Posterior cingulate gyrus (tissue), 11 donors: Measurements from ENCODE around the gene SLC38A8.
A peak's percentile ranks its signal among the peaks of the same experiment; 100 is the strongest.

Source experiments
- DNase-seq, 10 donors: peaks; one replicate each; pipeline versions ENCODE4 v3.0.0 to v3.0.0-alpha.2; 2020 to 2021; ENCODE audit warnings: mixed read lengths in 3 of 10
- intact Hi-C: fragments of 100-400 bp; cut with DNase I; formaldehyde crosslinking; loops from one replicate; pipeline ENCODE4 v1.15.1; 2023

Gene SLC38A8

GRCh38 chr16:84036982-84037425 lies 5.6 kb downstream of the SLC38A8 start:
- peak in 1 of 10 donors; percentile 65 for DNase-seq
- intact Hi-C loops = no loop called here

DNA sequence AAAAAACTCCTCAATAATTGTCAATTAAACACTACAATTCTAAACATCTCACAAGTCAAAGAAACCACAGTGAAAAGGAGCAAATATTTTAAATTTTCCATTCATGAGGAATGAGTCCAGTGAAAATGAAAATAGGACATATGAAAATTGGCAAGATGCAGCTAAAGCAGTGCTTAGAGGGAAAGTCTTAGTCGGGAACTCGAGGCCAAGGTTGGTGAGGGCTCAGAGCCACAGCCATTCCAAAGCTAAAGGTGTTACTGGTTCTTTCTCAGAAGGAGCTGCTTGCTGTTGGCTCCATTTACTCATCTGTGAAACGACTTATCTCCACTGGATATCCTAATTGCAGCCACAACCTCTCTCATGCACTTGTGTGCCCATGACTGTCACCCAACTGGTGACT lies 6.5 kb downstream of the SLC38A8 start:
- DNase-seq = peak in 1 of 10 donors; percentile 5
- intact Hi-C loops = no loop called here

DNA sequence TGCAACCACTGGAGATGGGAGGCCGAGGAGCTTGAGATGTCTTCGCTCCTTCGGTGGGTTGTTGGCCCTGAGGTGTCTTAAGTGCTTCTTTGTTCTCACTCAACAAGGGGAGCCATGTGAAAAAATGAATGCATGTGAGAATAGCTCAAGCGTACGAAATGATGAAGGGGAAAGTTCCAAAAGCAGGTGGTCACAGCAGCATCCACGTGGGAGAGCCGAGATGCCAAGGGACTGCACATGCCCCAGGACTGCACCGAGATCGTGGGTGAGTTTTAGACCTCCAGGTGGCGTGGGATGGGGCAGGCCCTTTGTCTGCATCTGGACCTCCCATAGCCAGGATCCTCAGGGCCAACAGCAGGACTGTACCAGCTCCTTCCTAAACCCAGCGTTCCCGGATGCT lies 8.1 kb downstream of the SLC38A8 start:
- peak in 1 of 10 donors; percentile 19 for DNase-seq
- intact Hi-C loops = no loop called here

- DNase-seq = peak in 2 of 10 donors; percentile 56 to 73
- intact Hi-C loops = no loop called here
Observed at GRCh38 chr16:84033251-84034195, 9.1 kb downstream of the SLC38A8 start.

GRCh38 chr16:84032458-84033178 lies 10.0 kb downstream of the SLC38A8 start:
- peak in 1 of 10 donors; percentile 2 for DNase-seq
- intact Hi-C loops = no loop called here

DNA sequence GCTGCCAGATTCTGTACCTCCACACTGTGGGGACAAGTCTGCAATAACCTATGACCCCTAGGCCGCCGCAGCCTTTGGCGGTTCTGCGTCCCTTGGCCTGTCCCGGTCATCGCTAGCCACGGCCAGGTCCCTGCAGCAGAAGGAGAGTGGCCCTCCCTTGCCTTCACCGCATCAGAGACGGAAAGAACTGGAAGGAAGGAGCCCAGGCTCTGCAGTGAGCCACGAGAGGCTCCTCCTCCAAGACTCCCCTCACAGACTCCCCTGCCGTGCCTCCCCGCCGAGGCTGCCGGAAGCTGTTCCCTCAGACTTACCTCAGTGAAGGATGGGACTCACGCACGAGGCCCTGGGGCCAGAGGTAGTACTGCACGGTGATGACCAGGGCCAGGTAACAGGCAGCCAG lies 11.0 kb downstream of the SLC38A8 start:
- DNase-seq = no peak
- intact Hi-C loops = no loop called here

DNA sequence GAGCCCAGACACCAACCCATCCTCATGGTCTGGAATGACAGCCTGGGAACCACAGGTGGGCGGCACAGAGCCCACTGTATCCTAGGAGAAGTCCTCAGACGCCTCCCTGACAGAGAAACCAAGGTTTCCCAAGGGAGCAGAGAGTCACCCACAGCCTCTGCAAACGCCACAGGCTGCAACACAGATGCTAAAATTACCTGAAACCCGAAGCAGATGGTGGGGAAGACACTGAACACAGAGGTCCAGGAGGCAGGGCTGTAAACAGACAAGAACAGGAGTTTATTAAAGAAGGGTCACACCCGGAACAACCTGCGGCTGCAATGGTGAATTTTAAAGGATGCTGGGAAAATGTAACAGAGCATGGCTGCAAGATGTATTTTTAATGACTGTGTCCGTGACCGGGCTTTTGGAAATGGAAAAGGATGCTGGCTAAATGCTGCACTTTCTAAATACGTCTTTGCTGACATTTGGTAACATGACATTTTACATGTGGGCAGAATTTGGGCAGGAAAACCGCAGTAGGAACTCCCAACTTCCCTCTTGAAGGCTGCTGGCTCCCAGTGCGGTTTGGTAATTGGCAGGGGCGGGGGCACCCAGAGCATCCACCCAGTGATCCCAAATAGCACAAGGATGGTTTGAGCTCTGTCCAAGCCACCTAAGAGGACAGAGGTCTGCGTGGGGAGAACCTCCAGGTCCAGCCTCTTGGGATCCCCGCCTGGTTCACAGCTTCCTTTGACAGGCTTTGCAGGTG lies 13.1 kb downstream of the SLC38A8 start:
- DNase-seq = no peak
- intact Hi-C loops = no loop called here

DNA sequence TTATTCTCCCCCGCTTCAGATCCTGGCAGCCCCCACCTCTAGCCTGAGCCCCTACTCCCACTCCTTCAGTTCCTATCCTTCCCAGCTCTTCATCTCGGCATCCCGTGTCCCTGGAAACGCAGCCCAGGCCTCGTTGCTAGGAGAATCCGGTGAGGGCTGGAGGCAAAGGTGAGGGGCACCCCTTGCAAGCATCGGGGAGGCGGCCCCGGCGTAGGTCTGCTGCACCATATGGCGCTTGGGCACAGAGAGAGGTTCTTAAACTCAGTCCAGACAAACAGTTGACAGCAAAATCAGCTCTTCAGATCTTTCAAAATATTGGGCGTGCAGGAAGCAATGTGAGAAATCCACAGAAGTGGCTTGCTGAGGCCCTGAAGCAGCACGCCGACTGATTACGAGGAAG lies 15.0 kb downstream of the SLC38A8 start:
- no peak for DNase-seq
- intact Hi-C loops = no loop called here

DNA sequence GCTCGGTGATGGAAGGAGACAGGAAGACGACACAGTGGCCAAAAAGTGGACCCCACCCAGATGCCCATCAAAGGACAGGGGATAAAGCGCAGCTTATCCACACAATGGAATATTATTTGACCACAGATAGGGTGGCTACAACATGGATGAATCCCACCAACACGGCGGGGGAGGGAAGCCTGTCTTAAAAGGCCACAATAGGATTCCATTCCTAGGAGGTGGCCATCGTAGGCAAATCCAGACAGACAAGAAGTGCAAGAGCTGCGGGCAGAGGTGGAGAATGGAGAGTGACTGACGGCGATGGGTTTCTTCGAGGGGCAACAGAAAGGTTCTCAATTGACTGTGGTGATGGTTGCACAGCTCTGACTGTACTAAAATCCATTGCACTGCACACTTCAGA lies 16.0 kb downstream of the SLC38A8 start:
- DNase-seq = no peak
- intact Hi-C loops = no loop called here

DNA sequence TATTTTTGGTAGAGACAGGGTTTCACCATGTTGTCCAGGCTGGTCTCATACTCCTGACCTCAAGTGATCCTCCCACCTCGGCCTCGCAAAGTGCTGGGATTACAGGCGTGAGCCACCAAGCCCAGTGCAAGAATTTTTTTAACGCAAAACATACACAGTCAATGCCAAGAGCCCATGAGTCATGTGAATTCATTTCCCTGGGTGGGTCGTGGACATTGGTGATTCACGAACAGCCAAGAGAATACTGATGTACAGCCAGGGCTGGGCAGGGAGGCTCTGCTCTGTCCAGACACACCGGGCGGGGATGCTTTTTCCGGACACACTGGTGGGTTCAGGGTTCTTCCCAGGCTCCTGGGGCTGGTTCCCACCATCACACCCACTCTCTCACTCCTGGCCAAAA lies 17.7 kb downstream of the SLC38A8 start:
- no peak for DNase-seq
- intact Hi-C loops = no loop called here

- intact Hi-C loops = no loop called here
- no peak for DNase-seq
Observed at GRCh38 chr16:84022644-84023043, 20.0 kb downstream of the SLC38A8 start.

GRCh38 chr16:84021488-84021887 lies 21.1 kb downstream of the SLC38A8 start:
- DNase-seq = no peak
- intact Hi-C loops = no loop called here

DNA sequence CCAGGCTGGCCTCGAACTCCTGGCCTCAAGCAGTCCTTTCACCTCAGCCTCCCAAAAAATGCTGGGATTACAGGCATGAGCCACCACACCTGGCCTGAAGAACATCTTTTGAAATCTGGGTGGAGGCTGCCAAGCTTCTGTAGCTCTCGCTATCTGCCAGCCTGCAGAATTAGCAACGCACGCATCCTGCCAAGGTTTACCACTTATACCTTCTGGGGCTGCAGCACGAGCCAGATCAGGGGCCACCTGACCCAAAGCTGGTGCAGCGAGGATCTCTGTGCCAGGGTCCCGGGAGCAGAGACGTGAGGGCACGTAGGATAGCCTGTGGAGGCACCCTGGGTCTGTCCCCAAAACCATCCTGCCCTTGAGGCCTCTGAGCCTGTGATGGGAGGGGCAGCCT lies 22.2 kb downstream of the SLC38A8 start:
- DNase-seq = no peak
- intact Hi-C loops = no loop called here

- intact Hi-C loops = no loop called here
- no peak for DNase-seq
Observed at GRCh38 chr16:84018710-84019109, 23.9 kb downstream of the SLC38A8 start.

DNA sequence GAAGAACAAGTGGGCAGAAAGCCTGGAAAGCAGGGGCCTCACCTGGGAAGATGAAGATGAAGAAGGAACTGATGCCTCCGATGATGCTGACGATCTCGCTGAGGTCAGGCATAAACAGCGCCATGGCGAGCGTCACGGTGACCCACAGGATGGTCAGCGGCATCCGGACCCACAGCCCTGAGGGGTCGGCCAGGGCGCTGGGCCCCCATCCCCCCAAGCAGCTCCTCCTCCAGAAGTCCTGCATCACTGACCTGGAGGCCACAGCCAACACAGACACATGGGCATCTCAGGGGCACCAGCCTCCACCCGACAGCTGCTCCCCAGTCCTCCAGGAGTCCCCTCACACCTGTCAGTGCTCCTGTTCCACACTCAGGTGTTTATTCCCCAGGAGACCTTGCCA lies 26.1 kb downstream of the SLC38A8 start:
- intact Hi-C loops = no loop called here
- no peak for DNase-seq

- intact Hi-C loops = no loop called here
- DNase-seq = no peak
Observed at GRCh38 chr16:84015399-84015798, 27.2 kb downstream of the SLC38A8 start.

DNA sequence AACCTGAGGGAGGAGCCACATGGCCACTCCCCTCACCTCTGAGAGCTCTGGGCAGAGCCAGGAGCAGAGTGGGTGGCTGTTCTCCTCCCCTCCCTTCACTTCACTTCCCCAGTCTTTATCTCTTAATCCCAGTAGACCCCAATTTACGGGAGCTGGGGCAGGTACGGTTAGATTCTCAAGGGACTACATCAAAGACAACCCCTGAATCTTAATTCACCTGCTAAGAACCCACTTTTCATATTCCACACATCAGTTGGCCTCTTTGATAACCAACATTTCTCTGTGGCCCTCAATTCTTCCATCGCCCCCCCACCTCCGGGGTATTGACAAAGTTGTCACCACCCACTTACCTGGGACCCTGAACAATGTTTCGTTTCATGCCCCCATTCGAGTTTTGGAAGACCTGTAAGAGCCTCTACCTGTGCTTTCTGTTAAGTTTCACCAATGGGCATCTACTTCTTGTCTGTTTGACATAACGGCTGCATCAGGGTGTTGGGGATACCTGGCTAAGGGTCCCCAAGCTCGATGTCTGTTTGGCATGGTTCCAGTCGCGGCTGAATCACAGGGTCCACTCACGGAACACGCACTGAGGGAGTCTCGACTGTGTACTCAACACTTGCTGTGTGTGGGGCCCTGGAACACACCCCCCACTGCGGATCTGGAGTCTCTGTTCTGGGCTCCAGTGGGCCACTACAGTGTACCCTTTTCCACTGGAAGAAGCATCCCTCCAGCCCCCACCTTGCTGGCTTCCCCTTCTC lies 27.8 kb downstream of the SLC38A8 start:
- DNase-seq = no peak
- intact Hi-C loops = no loop called here

GRCh38 chr16:84013787-84014569 lies 28.6 kb downstream of the SLC38A8 start:
- DNase-seq = no peak
- intact Hi-C loops = no loop called here

DNA sequence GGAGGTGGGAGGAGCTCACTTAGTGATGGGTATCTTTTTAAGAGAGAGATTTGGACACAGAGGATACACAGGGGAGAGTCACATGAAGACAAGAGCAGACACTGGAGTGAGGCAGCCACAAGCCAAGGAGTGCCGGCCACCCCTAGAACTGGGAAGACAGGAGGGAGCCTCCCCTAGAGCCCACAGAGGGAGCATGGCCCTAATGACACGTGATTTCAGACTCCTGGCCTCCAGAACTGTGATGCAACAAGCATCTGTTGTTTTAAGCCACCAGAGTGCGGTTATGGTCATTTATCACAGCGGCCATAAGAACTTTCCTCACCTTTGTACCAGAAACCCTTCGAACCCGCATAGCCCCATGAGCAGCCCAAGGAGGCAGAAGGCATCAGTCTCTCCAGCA lies 33.3 kb downstream of the SLC38A8 start:
- intact Hi-C loops = no loop called here
- no peak for DNase-seq
